Left kidney (tissue), 8 donors: ENCODE results near the gene GON7. TPM values are rescaled to one million over a fixed set of nuclear protein-coding genes. Genes with fewer than 3 reads are reported as not detected.
"Not testable (repeated sequence)": the region's sequence is repeated elsewhere in the genome, so short reads cannot be mapped to it uniquely, and the experiment has no call there.

Experiments
- DNase-seq: peaks from one replicate; pipeline ENCODE4 v3.0.0-alpha.2; 2013
- long read RNA-seq, 8 donors: transcript quantifications; one replicate each; lab custom pipeline, GENCODE V29; 2026
- polyA plus RNA-seq: library from polyadenylated mRNA; unstranded; fragments of 120-200 nt; gene quantifications from one replicate; pipeline ENCODE4 v1.2.1, GENCODE V29; 2013; ENCODE audit not compliant: insufficient read length

The GON7 gene, protein sequence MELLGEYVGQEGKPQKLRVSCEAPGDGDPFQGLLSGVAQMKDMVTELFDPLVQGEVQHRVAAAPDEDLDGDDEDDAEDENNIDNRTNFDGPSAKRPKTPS
- polyA plus RNA-seq = 20.5 TPM
- long read RNA-seq, donor 1, transcript GON7-201 (2 exons, 1,154 nt) = major isoform, 23 of 24 reads
- long read RNA-seq, donor 1, partial matches to known transcripts = 0 of 24 reads
- long read RNA-seq, donor 1, other reads (novel, unspliced or antisense) = 0 of 24 reads
- long read RNA-seq, donor 2, transcript GON7-201 (2 exons, 1,154 nt) = major isoform, 18 of 18 reads
- long read RNA-seq, donor 2, partial matches to known transcripts = 0 of 18 reads
- long read RNA-seq, donor 2, other reads (novel, unspliced or antisense) = 0 of 18 reads
- long read RNA-seq, donor 3, transcript GON7-201 (2 exons, 1,154 nt) = major isoform, 16 of 16 reads
- long read RNA-seq, donor 3, partial matches to known transcripts = 0 of 16 reads
- long read RNA-seq, donor 3, other reads (novel, unspliced or antisense) = 0 of 16 reads
- long read RNA-seq, donor 4, partial matches to known transcripts = 0 of 2 reads
- long read RNA-seq, donor 4, other reads (novel, unspliced or antisense) = 0 of 2 reads
- long read RNA-seq, donor 5, transcript GON7-201 (2 exons, 1,154 nt) = major isoform, 45 of 45 reads
- long read RNA-seq, donor 5, partial matches to known transcripts = 0 of 45 reads
- long read RNA-seq, donor 5, other reads (novel, unspliced or antisense) = 0 of 45 reads
- long read RNA-seq, donor 6, transcript GON7-201 (2 exons, 1,154 nt) = major isoform, 22 of 23 reads
- long read RNA-seq, donor 6, partial matches to known transcripts = 0 of 23 reads
- long read RNA-seq, donor 6, other reads (novel, unspliced or antisense) = 0 of 23 reads
- long read RNA-seq, donor 7, transcript GON7-201 (2 exons, 1,154 nt) = major isoform, 37 of 37 reads
- long read RNA-seq, donor 7, partial matches to known transcripts = 0 of 37 reads
- long read RNA-seq, donor 7, other reads (novel, unspliced or antisense) = 0 of 37 reads
- long read RNA-seq, donor 8, transcript GON7-201 (2 exons, 1,154 nt) = major isoform, 10 of 10 reads
- long read RNA-seq, donor 8, partial matches to known transcripts = 0 of 10 reads
- long read RNA-seq, donor 8, other reads (novel, unspliced or antisense) = 0 of 10 reads

DNA sequence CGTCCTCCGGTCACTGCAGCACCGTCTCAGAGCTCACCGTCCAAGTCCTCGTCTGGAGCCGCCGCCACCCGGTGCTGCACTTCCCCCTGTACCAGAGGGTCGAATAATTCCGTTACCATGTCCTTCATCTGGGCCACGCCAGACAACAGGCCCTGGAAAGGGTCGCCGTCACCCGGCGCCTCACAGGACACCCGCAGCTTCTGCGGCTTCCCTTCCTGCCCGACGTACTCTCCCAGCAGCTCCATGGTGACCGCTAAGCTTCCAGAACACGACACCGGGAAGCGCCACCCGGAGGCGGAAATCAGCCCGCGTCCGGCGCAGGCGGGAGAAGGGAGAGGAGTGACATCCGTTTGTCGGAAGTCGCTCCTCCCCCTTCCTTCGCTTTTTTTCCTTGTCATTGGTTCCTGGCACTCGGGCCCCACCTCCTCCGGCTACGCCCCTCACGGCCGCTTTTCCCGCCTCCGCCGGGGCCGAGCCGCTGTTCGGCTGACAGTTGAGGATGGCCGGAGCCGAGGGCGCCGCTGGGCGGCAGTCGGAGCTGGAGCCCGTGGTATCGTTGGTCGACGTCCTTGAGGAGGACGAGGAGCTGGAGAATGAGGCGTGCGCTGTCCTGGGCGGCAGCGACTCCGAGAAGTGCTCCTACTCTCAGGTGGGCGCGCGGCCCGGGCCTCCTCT is at the start of gene GON7, which contains the start of gene UBR7:
TSS of gene GON7 (minus strand) at position 273 of the 675 bp plus-strand sequence. CDS start at position 245, 28 bp downstream.
TSS of gene UBR7 (plus strand) at position 464 of the 675 bp plus-strand sequence. CDS start at position 500, 36 bp downstream.
- peak; percentile 97 for DNase-seq

DNA sequence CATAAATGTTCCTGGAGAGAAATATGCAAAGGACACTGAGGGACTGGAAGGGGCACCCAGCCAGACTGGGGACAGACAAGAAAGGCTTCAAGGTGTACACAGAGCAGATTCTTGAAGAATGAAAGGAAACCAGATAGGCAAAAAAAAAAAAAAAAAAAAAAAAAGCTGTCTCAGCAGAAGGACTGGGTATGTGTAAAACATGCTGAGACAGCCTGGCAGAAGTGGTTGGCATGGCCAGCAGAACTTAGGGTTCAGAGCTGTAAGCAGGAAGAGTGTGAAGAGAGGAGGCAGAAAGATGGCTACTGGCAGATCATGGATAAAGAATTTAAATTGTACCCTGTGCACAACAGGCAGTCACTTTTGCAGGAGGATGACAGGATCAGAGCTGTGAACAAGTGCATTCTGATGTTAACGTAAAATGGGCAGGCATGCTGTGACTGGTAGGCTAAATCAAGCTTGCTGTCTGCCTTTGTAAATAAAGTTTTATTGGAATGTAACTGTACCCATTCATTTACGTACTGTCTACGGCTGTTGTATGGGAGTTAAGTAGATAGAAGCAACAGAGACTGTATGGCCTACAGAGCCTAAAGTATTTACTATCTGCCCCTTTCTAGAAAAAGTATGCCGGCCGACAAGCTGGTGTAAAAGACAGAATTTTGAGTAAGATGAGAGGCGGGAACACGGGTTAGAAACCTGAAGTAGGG is 42.4 kb upstream of the GON7 start:
- no peak for DNase-seq

DNA sequence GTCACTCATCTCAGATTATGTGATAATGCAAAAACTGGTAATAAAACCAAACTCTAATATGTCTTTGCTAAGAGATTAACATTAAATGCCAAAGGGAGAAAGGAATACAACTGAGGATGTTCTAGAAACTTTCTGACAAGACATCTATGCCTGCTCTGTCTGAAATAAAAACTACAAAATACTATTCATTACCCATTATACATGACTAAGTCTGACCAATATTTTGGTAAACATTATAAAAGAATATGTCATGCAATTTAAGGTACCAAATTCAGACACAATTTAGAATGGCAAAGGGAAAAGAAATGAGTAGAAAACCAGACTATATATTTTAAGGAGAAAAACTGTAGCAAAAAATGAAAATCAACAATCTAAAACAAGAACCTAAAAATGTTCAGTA is 39.7 kb upstream of the GON7 start:
- DNase-seq = no peak

DNA sequence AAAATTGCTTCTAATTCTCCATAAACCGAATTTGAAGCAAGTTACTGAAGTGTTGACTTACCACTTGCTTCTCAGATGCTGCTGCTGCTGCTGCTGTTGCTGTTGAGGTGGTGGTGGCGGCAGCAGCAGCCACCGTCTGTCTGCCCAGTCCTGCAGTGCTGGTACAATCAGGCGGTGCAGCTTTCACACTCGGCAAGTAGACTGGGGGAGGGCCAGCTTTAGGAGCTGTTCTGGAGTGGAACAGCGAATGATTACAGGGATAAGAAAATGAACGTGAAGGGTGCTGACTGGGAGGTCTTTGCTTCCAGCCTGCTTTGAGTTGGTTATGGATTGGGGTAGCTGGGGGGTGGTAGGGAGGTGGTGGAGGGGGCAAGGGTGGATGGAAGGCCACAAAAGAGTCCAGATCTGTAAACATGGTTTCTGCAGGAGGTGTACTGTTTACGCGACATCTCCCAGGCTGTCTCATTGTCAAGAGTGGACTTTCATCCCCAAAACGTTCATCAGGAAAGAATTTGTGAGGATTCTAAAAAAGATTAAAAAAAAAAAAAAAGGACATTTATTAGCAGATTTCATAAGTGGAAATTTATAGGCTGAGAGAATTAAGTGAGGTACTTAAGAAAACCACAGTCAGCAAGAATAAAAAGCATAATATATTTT is 39.0 kb upstream of the GON7 start:
- DNase-seq = no peak

DNA sequence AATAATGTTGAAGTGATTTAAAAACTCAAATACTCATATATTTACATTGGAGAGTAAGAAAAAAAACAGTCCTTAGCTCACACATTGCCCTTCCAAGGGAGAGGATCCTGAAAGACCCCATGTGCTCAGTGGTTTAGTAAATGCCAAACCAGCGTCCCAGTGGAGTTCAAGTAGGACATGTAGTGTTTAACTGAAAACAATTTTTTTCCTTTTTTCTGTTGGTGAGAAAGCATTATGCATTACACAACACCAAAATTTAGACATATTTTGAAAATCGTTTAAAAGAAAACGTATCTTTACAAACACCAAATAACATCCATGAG is 33.8 kb upstream of the GON7 start:
- no peak for DNase-seq

DNA sequence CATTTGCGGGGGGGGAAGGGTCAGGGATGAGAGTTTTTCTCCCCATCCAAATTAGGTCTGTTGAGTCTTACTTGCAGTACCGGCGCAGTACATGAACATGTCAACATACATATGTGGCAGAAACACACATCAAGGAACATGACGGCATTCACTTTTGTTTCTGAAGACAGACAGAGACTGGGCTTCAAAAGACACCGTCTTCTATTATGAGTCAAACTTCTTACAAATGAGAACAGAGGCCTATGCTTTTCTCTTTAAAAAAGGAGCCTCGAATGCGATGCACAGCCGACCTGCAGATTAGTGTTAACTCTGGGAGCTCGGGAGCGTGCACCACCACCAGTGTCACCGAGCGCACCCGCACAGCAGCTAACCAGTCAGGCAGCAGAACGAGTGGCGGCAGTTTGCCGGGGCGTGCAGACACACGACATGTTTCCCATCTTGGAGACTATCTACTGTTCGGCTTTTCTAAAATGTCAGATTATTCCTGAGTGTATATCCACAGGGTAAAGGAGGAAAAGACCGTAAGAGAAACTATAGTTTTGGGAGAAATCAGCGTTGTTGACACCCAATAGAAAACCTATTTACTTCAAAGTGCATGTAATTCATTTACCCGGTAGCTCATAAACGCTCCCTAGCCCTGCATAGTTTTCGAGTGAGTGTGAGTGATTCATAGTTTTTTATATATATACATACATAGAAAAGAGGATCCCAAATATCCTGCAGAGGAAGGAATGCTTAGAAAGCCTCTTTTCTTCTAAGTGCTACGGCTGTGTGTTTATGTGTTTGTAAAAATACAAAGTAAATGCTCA is 33.2 kb upstream of the GON7 start:
- DNase-seq = no peak

DNA sequence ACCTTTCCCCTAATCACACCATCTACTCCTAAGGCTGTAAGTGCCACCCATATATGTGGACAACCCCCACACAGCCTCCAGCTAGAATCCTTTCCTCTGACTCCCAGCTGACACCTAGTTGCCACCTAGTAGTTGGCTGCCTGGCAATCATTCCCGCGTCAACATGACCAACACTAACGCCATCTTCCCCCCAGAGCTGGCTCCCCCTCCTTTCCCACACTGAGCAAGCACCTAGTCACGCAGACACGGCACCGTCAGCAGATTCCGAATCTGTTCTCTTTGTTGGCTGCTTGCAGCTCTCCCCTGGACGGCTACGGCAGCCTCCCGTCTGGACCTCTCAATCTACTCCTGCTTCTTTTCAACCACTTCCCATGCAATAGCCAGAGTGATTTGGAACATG is 27.9 kb upstream of the GON7 start:
- DNase-seq = no peak

DNA sequence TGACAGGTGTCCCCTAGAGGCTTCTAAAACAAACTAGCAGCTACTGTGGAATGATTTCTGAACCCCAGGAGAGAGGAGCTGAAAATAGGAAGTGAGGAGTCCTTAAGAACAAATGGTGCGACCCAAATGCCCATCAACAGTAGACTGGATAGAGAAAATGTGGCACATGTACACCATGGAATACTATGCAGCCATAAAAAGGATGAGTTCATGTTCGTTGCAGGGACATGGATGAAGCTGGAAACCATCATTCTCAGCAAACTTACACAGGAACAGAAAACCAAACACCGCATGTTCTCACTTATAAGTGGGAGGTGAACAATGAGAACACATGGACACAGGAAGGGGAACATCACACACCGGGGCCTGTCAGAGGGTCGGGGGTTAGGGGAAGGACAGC is 26.2 kb upstream of the GON7 start:
- not testable (repeated sequence) for DNase-seq

DNA sequence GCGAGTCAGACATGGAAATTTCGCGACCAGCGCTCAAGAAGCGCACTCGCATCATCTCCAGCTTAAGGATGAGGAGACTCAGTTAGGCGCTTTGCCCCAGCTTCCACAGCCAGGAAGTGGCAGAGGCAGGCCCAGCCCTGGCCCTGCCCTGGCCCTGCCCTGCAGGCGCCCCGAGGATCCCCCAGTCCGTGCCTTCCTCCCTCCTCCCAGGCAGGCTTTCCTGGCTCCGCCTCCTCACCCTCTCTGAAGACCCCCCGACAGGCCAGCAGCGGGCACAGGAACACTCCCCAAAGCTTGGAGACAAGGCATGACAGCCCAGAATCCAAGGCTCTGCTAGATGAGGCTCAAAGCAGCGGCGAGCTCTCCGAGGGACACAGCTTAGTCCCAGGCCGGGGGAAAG is 25.3 kb upstream of the GON7 start:
- no peak for DNase-seq

DNA sequence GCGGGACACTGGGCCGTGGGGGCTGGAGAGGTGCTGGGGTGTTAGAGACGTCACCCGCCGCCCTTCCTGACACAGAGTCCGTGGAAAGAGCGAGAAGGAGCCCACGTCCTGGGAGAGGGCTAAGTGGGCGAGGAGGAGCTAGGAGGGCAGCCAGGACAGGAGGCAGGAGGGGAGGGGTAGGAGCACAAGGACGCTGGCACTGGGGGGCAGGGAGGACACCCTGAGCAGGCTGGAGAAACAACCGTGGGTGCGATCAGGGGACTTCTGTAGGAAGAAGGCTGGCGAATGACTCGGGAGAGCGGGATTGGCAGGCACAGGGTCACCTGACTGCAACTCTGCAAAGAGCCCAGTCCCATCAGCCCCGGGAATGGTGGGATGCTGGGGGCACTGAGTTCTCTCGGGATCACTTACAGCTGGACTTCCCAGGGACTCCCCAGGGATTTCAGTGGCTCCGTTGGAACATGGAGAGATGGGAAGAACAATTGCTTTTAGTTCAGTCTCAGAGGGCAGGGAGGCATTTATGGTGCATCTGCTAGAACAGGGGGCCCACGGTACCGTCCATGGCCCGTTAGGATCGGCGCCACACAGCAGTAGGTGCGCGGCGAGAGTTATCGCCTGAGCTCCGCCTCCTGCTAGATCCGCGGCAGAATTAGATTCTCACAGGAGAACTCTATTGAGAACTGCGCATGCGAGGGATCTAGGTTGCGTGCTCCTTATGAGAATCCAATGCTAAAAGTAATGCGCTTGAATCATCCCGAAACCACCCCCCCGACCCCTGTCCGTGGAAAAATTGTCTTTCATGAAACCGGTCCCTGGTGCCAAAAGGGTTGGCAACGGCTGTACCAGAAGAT is 24.5 kb upstream of the GON7 start:
- DNase-seq = peak; percentile 25

DNA sequence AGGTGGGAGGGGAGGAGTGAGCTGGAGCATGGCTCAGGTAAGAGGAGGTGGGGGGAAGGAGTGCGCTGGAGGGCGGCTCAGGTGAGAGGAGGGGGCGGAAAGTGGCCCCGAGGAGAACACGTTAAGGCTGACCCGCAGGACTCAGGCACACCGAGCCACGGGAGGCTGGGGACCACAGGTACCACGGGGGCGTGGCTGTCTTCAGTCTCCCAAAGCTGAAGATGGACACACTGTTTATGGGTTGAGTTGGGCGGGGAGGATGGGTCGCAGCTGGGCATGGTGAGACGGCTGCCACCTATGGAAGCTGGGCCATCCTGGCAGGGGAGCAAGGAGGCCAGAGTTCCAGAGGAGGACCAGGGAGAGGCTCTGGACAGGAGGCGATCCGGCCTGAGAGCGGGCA is 23.7 kb upstream of the GON7 start:
- no peak for DNase-seq

DNA sequence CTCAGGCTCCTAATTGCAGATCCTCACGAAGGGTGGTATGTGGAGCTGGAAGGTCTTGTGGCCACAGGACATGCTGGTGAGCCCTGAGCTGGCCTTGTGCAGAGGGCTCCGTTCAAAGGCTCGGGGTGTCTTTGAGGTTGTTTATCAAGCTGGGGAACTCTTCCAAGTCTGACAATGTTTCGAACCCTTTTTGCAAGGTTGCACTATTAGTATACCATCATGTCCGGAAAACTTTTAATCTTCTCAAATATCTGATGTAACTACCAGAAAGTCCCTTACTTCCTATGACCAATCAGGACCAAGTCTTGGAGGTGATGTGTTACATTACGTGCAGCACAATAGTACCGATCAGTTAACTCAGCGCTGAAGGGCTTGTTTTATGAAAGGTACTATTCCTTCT is 21.7 kb upstream of the GON7 start:
- DNase-seq = no peak

DNA sequence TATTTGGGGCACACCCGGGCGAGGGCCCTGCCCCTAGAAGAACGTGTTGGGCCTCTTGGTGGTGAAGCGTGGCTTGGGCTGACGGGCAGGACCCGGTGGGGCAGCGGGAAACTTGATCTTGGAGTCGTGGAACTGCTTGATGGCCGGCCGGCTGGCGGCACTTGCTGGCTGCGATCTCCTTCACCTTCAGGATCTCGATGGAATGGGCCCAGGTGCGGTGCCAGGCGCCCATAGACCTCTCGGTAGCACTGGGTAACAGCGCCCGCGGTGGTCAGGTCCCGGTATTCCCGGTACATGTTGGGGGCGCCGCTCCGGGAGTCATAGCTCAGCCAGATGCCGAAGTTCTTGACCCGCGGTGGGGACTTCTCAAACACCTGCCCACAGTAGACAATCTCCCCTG is 16.7 kb upstream of the GON7 start:
- no peak for DNase-seq

DNA sequence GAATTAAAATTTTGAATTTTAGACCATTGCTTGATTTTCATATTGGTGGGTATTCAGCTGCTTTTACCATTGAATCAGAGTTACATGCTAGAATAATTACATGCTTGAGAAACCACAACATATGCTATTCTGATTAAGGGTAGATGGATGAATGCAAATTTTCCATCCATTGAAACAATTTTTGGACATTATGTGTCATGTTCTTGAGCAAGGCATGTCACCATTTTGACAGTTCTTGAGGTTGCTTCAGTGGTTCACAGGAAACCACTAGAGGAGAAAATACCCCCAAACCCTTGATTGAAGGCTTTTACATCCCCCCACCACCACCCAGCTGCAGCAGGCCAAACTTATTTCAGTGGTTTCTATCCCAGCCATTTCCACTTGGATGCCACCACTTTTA is 13.6 kb upstream of the GON7 start:
- no peak for DNase-seq

DNA sequence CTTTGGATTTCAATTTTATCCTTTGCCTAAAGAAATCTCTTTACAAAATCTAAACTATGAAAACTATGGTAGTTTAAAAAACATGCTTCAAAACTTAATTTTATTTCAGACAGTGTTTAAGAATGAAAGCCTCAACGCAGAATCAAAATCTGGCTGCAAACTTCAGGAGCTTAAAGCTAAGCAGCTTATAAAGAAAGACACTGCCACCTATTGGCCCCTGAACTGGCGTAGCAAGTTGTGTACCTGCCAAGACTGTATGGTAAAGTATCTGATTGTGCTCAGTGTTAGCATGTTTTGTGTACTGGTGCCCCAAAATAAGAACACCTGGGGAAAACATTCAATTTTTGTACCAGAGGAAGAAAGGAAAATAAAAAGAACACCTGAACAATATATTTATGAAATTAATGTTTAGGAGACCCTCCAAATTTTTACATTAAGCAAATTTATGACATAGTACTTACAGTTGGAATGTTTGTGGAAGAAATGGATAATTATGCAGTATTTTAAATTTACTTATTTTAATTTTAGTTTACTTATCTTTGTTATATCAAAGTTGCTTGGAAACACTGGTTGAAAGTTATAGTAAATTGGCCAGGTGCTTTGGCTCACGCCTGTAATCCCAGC is 12.3 kb upstream of the GON7 start:
- DNase-seq = peak; percentile 46

DNA sequence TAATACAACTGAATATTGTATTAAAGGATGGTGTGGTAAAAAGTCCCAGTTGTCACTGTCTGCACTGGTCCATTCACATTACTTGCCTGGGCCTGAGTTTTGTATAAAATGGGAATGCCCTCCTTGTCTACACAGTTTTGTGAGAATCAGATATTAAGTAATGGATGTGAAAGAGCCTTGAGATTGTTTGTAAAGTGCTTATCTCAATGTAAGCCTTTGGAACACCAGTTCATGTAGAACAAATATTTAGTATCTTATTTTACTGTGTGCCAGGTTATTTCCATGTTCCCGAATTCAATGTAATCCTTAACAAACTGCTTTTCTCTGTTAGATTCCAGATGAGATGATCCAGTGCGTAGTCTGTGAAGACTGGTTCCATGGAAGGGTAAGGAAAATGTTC is 7.7 kb upstream of the GON7 start:
- no peak for DNase-seq

DNA sequence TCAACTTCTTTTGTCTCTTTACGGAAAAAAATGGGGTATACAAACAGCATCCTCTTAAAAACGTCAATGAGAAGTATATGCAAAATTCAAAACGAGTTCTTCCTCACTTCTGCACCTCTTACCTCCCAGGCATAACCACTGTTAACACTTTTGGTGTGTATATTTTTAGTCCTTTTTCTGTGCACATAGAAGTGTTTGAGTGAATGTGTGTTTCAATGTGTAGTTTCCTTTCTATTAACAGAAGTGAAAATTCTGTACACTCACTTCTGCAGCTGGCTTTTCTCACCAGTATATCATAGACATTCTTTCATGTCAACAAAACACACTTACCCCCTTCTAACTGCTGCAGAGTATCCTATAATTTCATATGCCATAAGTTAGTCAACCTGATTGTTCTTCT is 5.6 kb upstream of the GON7 start:
- no peak for DNase-seq
